H9 (cell line): ENCODE data around the gene ZNF593. TPM values are rescaled to one million over a fixed set of nuclear protein-coding genes. Genes with fewer than 3 reads are reported as not detected.

ENCODE experiments used
- DNase-seq: peaks from one replicate; pipeline ENCODE4 v3.0.0-alpha.2; 2017
- H2AFZ ChIP-seq: one replicate; pipeline ENCODE4 v1.6.1; 2013; ENCODE audit warnings: mild to moderate bottlenecking, low read length, control low read depth, moderate library complexity
- H2AK5ac ChIP-seq: 2 replicates; pipeline ENCODE4 v1.6.1; 2013; ENCODE audit warnings: low read length, control low read depth, mixed read lengths; ENCODE audit not compliant: insufficient read length
- H2BK120ac ChIP-seq: one replicate; pipeline ENCODE4 v1.6.1; 2013; ENCODE audit warnings: low read depth, mild to moderate bottlenecking, low read length, control low read depth, inconsistent platforms; ENCODE audit not compliant: poor library complexity, severe bottlenecking
- H2BK12ac ChIP-seq: 2 replicates; pipeline ENCODE4 v1.6.1; 2013; ENCODE audit warnings: low read length, control low read depth, mixed read lengths, low read depth; ENCODE audit not compliant: insufficient read length
- H2BK15ac ChIP-seq: 2 replicates; pipeline ENCODE4 v1.6.1; 2013; ENCODE audit warnings: low read depth, low read length, control low read depth
- H2BK20ac ChIP-seq: one replicate; pipeline ENCODE4 v1.6.1; 2013; ENCODE audit warnings: low read depth, mild to moderate bottlenecking, low read length, control low read depth, inconsistent platforms; ENCODE audit not compliant: poor library complexity, severe bottlenecking
- H2BK5ac ChIP-seq: 2 replicates; pipeline ENCODE4 v1.6.1; 2013; ENCODE audit warnings: low read length, control low read depth, mixed read lengths; ENCODE audit not compliant: insufficient read length
- H3K14ac ChIP-seq: 2 replicates; pipeline ENCODE4 v1.6.1; 2013; ENCODE audit warnings: low read length, control low read depth; ENCODE audit not compliant: insufficient read depth
- H3K18ac ChIP-seq: 2 replicates; pipeline ENCODE4 v1.6.1; 2013; ENCODE audit warnings: low read depth, mild to moderate bottlenecking, mixed read lengths, low read length, control low read depth; ENCODE audit not compliant: insufficient read length
- H3K23ac ChIP-seq: 2 replicates; pipeline ENCODE4 v1.6.1; 2013; ENCODE audit warnings: low read length, control low read depth, mixed read lengths, low read depth; ENCODE audit not compliant: insufficient read length
- H3K23me2 ChIP-seq: 2 replicates; pipeline ENCODE4 v1.6.1; 2013; ENCODE audit warnings: low read depth, mild to moderate bottlenecking, mixed read lengths, low read length, control low read depth; ENCODE audit not compliant: insufficient read length, poor library complexity, severe bottlenecking
- H3K27ac ChIP-seq: 2 replicates; pipeline ENCODE4 v1.5.1; 2013; ENCODE audit warnings: low read length, control low read depth, mixed read lengths, low read depth; ENCODE audit not compliant: insufficient read length
- H3K27me3 ChIP-seq: 2 replicates; pipeline ENCODE4 v1.6.1; 2013; ENCODE audit warnings: low read length, control low read depth, inconsistent platforms; ENCODE audit not compliant: insufficient read depth
- H3K4ac ChIP-seq: 2 replicates; pipeline ENCODE4 v1.6.1; 2013; ENCODE audit warnings: low read depth, mild to moderate bottlenecking, control low read depth, inconsistent platforms, low read length, moderate library complexity
- H3K4me1 ChIP-seq: 2 replicates; pipeline ENCODE4 v1.6.1; 2013; ENCODE audit warnings: low read length, control low read depth, inconsistent platforms; ENCODE audit not compliant: insufficient read depth
- H3K4me2 ChIP-seq: 2 replicates; pipeline ENCODE4 v1.6.1; 2013; ENCODE audit warnings: low read length, control low read depth, mixed read lengths; ENCODE audit not compliant: insufficient read length, insufficient read depth
- H3K56ac ChIP-seq: 2 replicates; pipeline ENCODE4 v1.6.1; 2013; ENCODE audit warnings: low read depth, mild to moderate bottlenecking, mixed read lengths, low read length, control low read depth; ENCODE audit not compliant: insufficient read length
- H3K79me1 ChIP-seq: 2 replicates; pipeline ENCODE4 v1.6.1; 2013; ENCODE audit warnings: low read depth, mild to moderate bottlenecking, moderate library complexity, low read length, control low read depth, inconsistent platforms; ENCODE audit not compliant: insufficient read depth, poor library complexity, severe bottlenecking
- H3K79me2 ChIP-seq: 2 replicates; pipeline ENCODE4 v1.6.1; 2013; ENCODE audit warnings: low read length, control low read depth, inconsistent platforms; ENCODE audit not compliant: insufficient read depth
- H3K9ac ChIP-seq: 2 replicates; pipeline ENCODE4 v1.6.1; 2013; ENCODE audit warnings: low read length, control low read depth, mixed read lengths; ENCODE audit not compliant: insufficient read length; ENCODE audit errors: extremely low read depth
- H3K9me3 ChIP-seq: one replicate; pipeline ENCODE4 v1.6.1; 2013; ENCODE audit warnings: low read depth, low read length, inconsistent platforms; ENCODE audit not compliant: control insufficient read depth
- H3T11ph ChIP-seq: one replicate; pipeline ENCODE4 v1.6.1; 2013; ENCODE audit warnings: mild to moderate bottlenecking, low read length, control low read depth, inconsistent platforms
- H4K20me1 ChIP-seq: one replicate; pipeline ENCODE4 v1.6.1; 2013; ENCODE audit not compliant: control insufficient read depth, insufficient read length, insufficient read depth
- H4K5ac ChIP-seq: 2 replicates; pipeline ENCODE4 v1.6.1; 2013; ENCODE audit warnings: low read depth, mild to moderate bottlenecking, mixed read lengths, low read length, control low read depth; ENCODE audit not compliant: insufficient read length
- H4K8ac ChIP-seq: replicated peaks from 2 replicates; pipeline ENCODE4 v1.6.1; 2013; ENCODE audit warnings: low read length, control low read depth, mixed read lengths, low read depth; ENCODE audit not compliant: insufficient read length
- H4K91ac ChIP-seq: 2 replicates; pipeline ENCODE4 v1.6.1; 2013; ENCODE audit warnings: low read depth, mild to moderate bottlenecking, moderate library complexity, mixed read lengths, low read length, control low read depth; ENCODE audit not compliant: insufficient read length
- H3K27ac Mint-ChIP-seq, 3 experiments: 2 replicates in 2 of 3; 3 replicates in 1 of 3; pipeline ENCODE4 v1.8.0; 2020 to 2021; ENCODE audit warnings: mixed read lengths in 3 of 3, mild to moderate bottlenecking in 1 of 3, moderate library complexity in 1 of 3
- H3K27me3 Mint-ChIP-seq: 2 replicates; pipeline ENCODE4 v1.8.0; 2021; ENCODE audit warnings: low read depth, mild to moderate bottlenecking, moderate library complexity, mixed read lengths
- H3K36me3 Mint-ChIP-seq, 3 experiments: 2 replicates in 2 of 3; 3 replicates in 1 of 3; pipeline ENCODE4 v1.8.0; 2020 to 2021; ENCODE audit warnings: low read depth in 3 of 3, mixed read lengths in 3 of 3; ENCODE audit not compliant: insufficient read depth in 1 of 3
- H3K4me1 Mint-ChIP-seq, 2 experiments: 2 replicates each; pipeline ENCODE4 v1.8.0; 2020; ENCODE audit warnings: mixed read lengths in 2 of 2
- H3K4me3 Mint-ChIP-seq, 2 experiments: 2 replicates in 1 of 2; 3 replicates in 1 of 2; pipeline ENCODE4 v1.8.0; 2020 to 2021; ENCODE audit warnings: mild to moderate bottlenecking in 2 of 2, mixed read lengths in 2 of 2, moderate library complexity in 1 of 2
- H3K9me3 Mint-ChIP-seq, 2 experiments: 2 replicates in 1 of 2; 3 replicates in 1 of 2; pipeline ENCODE4 v1.8.0; 2020; ENCODE audit warnings: mild to moderate bottlenecking in 2 of 2, mixed read lengths in 2 of 2, moderate library complexity in 1 of 2
- WGBS: extraction: QIAGEN DNeasy Blood & Tissue Kit; methylation state at CpG from one replicate; pipeline ENCODE4 v1.1.7; 2013; ENCODE audit warnings: missing lambda C conversion rate, low lambda C conversion rate, mixed read lengths; ENCODE audit not compliant: insufficient read length; ENCODE audit errors: extremely low coverage; 5-methylcytosine and 5-hydroxymethylcytosine counted together
- total RNA-seq: library from RNA; stranded (reverse); gene quantifications from 2 replicates; pipeline ENCODE4 v1.2.1, GENCODE V29; 2021
- TF ChIP-seq, protein P1 (sequence below): fragments of 200-600 bp; sonication (generic); conservative IDR thresholded peaks from 3 replicates; pipeline ENCODE4 v1.8.0; 2021; ENCODE audit warnings: antibody characterized with exemption, mild to moderate bottlenecking

The ZNF593 gene
- total RNA-seq, 1 experiment from 2014 or later, result 48.2 TPM

DNA sequence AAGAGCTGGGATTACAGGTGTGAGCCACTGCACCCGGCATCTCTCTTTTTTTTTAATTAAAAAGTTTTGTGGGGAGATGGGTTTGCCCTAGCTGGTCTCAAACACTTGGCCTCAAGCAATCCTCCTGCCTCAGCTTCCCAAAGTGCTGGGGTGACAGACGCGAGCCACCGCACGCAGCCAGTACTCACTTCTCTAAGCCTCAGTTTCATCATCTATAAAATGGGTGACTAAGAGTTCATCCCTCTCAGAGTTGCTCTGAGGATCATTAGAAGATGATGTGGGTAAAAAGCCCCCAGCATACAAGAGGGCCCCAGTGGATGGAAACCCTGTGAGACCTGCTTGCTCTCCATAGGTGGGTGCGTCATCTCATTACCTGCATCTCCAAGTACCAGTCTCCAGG lies 18.2 kb downstream of the ZNF593 start:
- Histone ChIP-seq H3T11ph (no peak overlapping the region), H2BK12ac (no peak overlapping the region), H4K5ac (no peak overlapping the region), H3K4me2 (no peak overlapping the region), H2AFZ (no peak overlapping the region), H3K79me2 (no peaks in the 10 kb centered on the region), H4K8ac (no peak overlapping the region), H2BK15ac (no peak overlapping the region), H3K18ac (no peak overlapping the region), H4K20me1 (no peaks in the 10 kb centered on the region), H3K56ac (no peak overlapping the region), H2BK20ac (no peak overlapping the region), H3K14ac (no peak overlapping the region), H2BK5ac (no peak overlapping the region), H3K79me1 (no peaks in the 10 kb centered on the region), H3K4me1 (no peaks in the 10 kb centered on the region), H3K4ac (no peak overlapping the region), H3K27me3 (no peaks in the 10 kb centered on the region), H4K91ac (no peak overlapping the region), H2AK5ac (no peak overlapping the region), H3K23ac (no peak overlapping the region), H3K23me2 (no peaks in the 10 kb centered on the region), H3K27ac (no peak overlapping the region), H3K9ac (no peak overlapping the region), H2BK120ac (no peak overlapping the region), H3K9me3 (no peaks in the 10 kb centered on the region)
- H3K4me3 Mint-ChIP-seq, result no peak overlapping the region
- TF ChIP-seq, protein P1, sequence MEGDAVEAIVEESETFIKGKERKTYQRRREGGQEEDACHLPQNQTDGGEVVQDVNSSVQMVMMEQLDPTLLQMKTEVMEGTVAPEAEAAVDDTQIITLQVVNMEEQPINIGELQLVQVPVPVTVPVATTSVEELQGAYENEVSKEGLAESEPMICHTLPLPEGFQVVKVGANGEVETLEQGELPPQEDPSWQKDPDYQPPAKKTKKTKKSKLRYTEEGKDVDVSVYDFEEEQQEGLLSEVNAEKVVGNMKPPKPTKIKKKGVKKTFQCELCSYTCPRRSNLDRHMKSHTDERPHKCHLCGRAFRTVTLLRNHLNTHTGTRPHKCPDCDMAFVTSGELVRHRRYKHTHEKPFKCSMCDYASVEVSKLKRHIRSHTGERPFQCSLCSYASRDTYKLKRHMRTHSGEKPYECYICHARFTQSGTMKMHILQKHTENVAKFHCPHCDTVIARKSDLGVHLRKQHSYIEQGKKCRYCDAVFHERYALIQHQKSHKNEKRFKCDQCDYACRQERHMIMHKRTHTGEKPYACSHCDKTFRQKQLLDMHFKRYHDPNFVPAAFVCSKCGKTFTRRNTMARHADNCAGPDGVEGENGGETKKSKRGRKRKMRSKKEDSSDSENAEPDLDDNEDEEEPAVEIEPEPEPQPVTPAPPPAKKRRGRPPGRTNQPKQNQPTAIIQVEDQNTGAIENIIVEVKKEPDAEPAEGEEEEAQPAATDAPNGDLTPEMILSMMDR, result no peak
- H3K4me1 Mint-ChIP-seq, result peaks cover 13 to 19% of the 10 kb centered on the region in 2 experiments
- no peak for DNase-seq
- no CpG with 5 or more reads among the region's 6 CpGs for WGBS
- peaks cover 5 to 33% (median 11%) of the 10 kb centered on the region in 3 experiments; a peak in 5 of 7 replicates for H3K36me3 Mint-ChIP-seq
- H3K27me3 Mint-ChIP-seq, result peaks cover 2% of the 10 kb centered on the region; the same call in 1 of the 2 replicates
- no peak overlapping the region for H3K27ac Mint-ChIP-seq
- H3K9me3 Mint-ChIP-seq, result no peaks in the 10 kb centered on the region
